HCEC 1CT (cell line): ENCODE data around the gene RIN3.

Experiments
- DNase-seq: peaks from one replicate; pipeline ENCODE4 v3.0.0-alpha.2; 2017

RIN3 gene

GRCh38 chr14:92601757-92602417 lies 88.3 kb downstream of the RIN3 start:
- no peak for DNase-seq

- DNase-seq: peak; percentile 43
These were observed 90.0 kb downstream of the RIN3 start for GRCh38 chr14:92603309-92604242.

GRCh38 chr14:92605274-92605940 lies 91.8 kb downstream of the RIN3 start:
- DNase-seq: no peak

GRCh38 chr14:92607251-92607650 lies 93.7 kb downstream of the RIN3 start:
- DNase-seq: no peak

GRCh38 chr14:92607702-92608429 lies 94.3 kb downstream of the RIN3 start:
- peak; percentile 88 for DNase-seq

GRCh38 chr14:92609955-92610354 lies 96.4 kb downstream of the RIN3 start:
- DNase-seq: no peak

- no peak for DNase-seq
These were observed 97.3 kb downstream of the RIN3 start for GRCh38 chr14:92610849-92611271.

- DNase-seq: no peak
These were observed 99.6 kb downstream of the RIN3 start for GRCh38 chr14:92613008-92613658.

GRCh38 chr14:92613681-92614260 lies 100.2 kb downstream of the RIN3 start:
- DNase-seq: no peak

- DNase-seq: no peak
These were observed 101.9 kb downstream of the RIN3 start for GRCh38 chr14:92615451-92615850.

- no peak for DNase-seq
These were observed 102.6 kb downstream of the RIN3 start for GRCh38 chr14:92616178-92616577.

GRCh38 chr14:92617581-92617980 lies 104.0 kb downstream of the RIN3 start:
- DNase-seq: no peak

- no peak for DNase-seq
These were observed 106.3 kb downstream of the RIN3 start for GRCh38 chr14:92619671-92620456.

- no peak for DNase-seq
These were observed 108.7 kb downstream of the RIN3 start for GRCh38 chr14:92622311-92622710.

- DNase-seq: no peak
These were observed 111.2 kb downstream of the RIN3 start for GRCh38 chr14:92624764-92625163.

- DNase-seq: peak; percentile 96
These were observed 111.6 kb downstream of the RIN3 start for GRCh38 chr14:92625213-92625612.

GRCh38 chr14:92626041-92626440 lies 112.5 kb downstream of the RIN3 start:
- no peak for DNase-seq

- DNase-seq: no peak
These were observed 114.2 kb downstream of the RIN3 start for GRCh38 chr14:92627707-92628215.

- no peak for DNase-seq
These were observed 115.1 kb downstream of the RIN3 start for GRCh38 chr14:92628636-92629035.

GRCh38 chr14:92630367-92630766 lies 116.8 kb downstream of the RIN3 start:
- DNase-seq: no peak

GRCh38 chr14:92631098-92631497 lies 117.5 kb downstream of the RIN3 start:
- no peak for DNase-seq
